ENCODE results near the gene HOXC6. TPM values are rescaled to one million over a fixed set of nuclear protein-coding genes. Genes with fewer than 3 reads are reported as not detected.

HOXC6 gene
- total RNA-seq, 2 donors from 2014 or later = not detected

DNA sequence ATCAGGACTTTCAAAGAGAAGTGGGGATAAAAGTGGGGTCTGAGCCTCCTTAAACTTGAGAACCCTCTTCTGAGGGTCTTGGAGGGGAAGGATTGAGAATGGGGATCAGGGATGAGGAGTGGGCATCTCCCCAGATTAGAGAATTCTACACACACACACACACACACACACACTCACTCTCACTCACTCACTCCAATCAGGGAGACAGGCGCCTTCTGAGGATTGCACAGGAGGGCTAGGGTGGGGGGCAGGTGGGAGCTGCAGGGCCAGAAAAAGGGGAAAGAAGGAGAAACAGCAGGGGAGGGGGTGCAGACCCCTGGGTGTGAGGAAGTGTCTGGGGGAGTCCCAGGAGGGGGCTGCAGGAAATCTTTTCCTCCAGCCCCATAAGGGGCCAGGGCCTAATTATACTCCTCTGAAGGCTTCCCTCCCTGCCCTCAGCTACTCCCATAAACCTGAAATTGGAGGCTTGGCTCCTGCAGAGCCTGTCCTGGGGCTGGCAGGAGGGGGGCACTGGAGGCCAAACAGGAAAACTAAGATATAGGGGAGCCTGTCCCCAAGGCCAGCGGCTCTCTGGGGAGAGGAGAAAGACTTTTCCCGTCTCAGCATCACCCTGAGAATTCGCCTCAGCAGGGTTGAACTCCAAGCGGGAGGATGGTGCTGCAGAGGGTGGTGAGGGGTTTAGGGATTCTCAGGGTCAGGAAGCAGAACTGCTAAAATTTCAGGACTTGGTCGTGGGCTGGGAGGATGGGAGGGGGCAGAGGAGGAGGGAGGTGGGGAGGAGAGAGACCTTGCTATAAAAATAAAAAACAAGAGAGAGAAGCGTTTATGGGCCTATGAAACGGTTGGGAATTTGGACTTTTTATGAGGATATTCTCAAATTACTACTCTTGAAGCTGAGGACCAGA lies 26.7 kb upstream of the HOXC6 start:
- H3K9me3 ChIP-seq = no peaks in the 10 kb centered on the region
- H3K27ac ChIP-seq = no peak overlapping the region

DNA sequence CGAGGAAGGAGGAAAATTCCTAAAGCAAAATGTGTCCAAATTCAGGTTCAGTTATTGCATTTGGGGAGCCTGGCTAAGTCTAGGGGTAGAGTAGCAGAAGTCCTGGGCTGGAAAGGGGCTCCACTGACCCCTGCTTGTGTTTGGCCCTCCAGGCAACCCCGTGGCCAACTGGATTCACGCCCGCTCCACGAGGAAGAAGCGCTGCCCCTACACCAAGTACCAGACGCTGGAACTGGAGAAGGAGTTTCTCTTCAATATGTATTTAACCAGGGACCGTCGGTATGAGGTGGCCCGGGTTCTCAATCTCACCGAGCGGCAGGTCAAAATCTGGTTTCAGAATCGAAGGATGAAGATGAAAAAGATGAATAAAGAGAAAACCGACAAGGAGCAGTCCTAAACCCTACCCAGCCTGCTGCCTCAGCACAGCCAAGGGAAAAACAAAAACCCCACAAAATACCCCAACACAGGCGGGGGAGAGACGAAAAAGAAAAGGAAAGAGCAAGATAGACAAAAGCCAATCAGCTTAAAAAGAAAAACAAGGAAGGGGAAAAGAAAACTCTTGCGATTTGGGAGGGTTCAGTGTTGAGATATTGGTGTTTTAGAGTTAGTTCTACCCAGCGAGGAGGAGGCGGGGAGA lies 25.8 kb upstream of the HOXC6 start:
- TF ChIP-seq, protein P1, sequence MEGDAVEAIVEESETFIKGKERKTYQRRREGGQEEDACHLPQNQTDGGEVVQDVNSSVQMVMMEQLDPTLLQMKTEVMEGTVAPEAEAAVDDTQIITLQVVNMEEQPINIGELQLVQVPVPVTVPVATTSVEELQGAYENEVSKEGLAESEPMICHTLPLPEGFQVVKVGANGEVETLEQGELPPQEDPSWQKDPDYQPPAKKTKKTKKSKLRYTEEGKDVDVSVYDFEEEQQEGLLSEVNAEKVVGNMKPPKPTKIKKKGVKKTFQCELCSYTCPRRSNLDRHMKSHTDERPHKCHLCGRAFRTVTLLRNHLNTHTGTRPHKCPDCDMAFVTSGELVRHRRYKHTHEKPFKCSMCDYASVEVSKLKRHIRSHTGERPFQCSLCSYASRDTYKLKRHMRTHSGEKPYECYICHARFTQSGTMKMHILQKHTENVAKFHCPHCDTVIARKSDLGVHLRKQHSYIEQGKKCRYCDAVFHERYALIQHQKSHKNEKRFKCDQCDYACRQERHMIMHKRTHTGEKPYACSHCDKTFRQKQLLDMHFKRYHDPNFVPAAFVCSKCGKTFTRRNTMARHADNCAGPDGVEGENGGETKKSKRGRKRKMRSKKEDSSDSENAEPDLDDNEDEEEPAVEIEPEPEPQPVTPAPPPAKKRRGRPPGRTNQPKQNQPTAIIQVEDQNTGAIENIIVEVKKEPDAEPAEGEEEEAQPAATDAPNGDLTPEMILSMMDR (IDR thresholded peaks at IDR 0.05) = no peak
- no peak overlapping the region for H3K27ac ChIP-seq
- H3K4me3 ChIP-seq = no peak overlapping the region
- DNase-seq (ENCODE audit: low spot score) = no peak
- no peaks in the 10 kb centered on the region for H3K36me3 ChIP-seq
- peaks cover 54 to 71% of the 10 kb centered on the region in 2 donors for H3K27me3 ChIP-seq
- H3K4me1 ChIP-seq = peaks cover 0 to 24% of the 10 kb centered on the region in 2 donors
- H3K9me3 ChIP-seq = no peaks in the 10 kb centered on the region

More for the DNA sequence above, 26.7 kb upstream of the HOXC6 start:
- Histone ChIP-seq H3K36me3 (no peaks in the 10 kb centered on the region), H3K4me3 (no peak overlapping the region), H3K27me3 (peaks cover 58 to 72% of the 10 kb centered on the region in 2 donors), H3K4me1 (peaks cover 0 to 20% of the 10 kb centered on the region in 2 donors)
- DNase-seq (ENCODE audit: low spot score) = no peak
- TF ChIP-seq, protein P1 (IDR thresholded peaks at IDR 0.05) = no peak

DNA sequence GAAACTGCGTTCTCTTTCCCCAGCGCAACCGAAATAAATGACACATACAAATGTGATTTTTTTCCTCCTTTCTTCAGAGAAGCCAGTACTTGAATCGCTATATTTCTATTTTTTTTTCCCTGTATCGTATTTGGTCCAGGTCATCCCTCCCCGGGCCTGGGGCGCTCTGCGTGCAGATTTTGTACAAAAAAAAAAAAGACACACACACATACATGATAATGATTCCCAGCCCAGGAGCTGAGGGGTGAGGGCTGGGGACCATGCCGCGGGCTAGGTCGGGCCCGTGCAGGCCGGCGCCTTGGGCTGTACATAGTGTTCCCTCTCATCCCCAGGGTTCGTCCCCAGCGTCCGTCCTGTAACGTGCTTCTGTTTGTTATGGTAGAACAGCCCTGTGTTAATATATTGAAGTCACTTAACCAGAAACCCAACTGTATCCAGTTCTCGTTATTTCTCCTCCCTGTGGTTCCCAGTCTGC lies 25.3 kb upstream of the HOXC6 start:
- no peak overlapping the region for H3K4me3 ChIP-seq
- H3K27ac ChIP-seq = no peak overlapping the region
- no peaks in the 10 kb centered on the region for H3K9me3 ChIP-seq
- TF ChIP-seq, protein P1 (IDR thresholded peaks at IDR 0.05) = no peak
- H3K27me3 ChIP-seq = peaks cover 59 to 72% of the 10 kb centered on the region in 2 donors
- no peaks in the 10 kb centered on the region for H3K36me3 ChIP-seq
- DNase-seq (ENCODE audit: low spot score) = no peak
- H3K4me1 ChIP-seq = peaks cover 0 to 24% of the 10 kb centered on the region in 2 donors

DNA sequence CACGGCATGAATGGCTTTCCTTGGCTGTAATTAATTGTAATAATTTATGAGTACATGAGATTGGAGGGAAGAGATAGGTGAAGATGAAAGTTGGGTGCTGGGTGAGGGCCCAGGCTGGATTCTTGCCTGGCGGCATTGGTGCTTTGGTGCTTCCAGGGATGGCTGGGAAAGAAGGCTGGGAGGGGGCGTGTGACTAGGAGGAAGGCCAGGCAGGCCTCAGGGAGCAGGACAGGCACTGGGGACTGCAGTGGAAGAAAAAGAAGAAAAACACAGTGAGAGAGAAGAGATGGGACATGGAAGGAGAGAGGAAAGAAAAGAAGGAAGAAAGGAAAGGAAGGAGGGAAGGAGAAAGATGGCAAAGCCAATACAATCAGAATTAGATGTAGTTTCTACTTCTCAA lies 24.6 kb upstream of the HOXC6 start:
- Histone ChIP-seq H3K36me3 (no peaks in the 10 kb centered on the region), H3K27ac (no peak overlapping the region), H3K9me3 (no peaks in the 10 kb centered on the region), H3K4me1 (peaks cover 0 to 24% of the 10 kb centered on the region in 2 donors), H3K4me3 (no peak overlapping the region), H3K27me3 (peaks cover 61 to 71% of the 10 kb centered on the region in 2 donors)
- TF ChIP-seq, protein P1 (IDR thresholded peaks at IDR 0.05) = no peak
- no peak for DNase-seq (ENCODE audit: low spot score)

DNA sequence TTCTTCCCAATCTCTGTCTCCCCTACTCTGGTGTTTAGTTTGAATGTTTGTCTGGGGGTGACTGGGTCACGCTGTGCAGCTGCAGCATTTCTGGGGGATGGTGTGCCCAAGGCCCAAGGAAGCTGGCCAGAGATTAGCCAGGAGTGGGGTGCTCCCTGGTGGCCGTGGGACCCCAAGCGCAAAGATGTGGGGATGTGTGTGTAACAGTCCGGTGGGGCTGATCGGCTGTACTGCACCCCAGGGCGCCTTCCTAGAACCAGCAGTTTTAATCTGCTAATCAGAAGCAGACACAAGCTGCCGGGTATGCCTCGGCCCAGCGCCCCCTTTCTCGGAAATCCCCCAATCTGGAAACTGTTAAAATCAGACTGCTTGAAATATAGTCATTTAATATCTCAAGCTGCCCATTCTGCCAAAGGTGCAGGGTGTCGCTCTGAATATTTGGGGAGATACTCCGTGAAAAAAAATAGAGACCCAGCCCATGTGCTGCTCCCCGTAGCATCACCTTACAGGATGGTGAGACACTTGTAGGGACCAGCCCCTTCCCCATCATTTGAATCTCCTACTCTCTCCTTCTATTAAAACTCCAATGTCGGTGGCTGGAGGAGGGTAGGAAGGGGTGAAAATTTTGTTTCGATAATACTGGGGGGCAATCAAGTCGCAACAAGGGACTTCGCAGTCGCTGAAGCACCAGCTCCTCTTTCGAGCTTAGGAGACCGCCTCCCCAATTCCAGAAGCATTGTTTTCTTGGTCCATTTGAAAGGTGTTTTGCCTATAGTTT lies 24.0 kb upstream of the HOXC6 start:
- Histone ChIP-seq H3K4me1 (peaks cover 0 to 27% of the 10 kb centered on the region in 2 donors), H3K36me3 (no peaks in the 10 kb centered on the region), H3K27ac (no peak overlapping the region), H3K4me3 (no peak overlapping the region), H3K9me3 (no peaks in the 10 kb centered on the region), H3K27me3 (peaks cover 60 to 64% of the 10 kb centered on the region in 2 donors)
- DNase-seq (ENCODE audit: low spot score) = no peak
- TF ChIP-seq, protein P1 (IDR thresholded peaks at IDR 0.05) = no peak
